ENCODE measurements around the gene BAIAP3. TPM values are rescaled to one million over a fixed set of nuclear protein-coding genes. Genes with fewer than 3 reads are reported as not detected.
"Not testable (repeated sequence)": the region's sequence is repeated elsewhere in the genome, so short reads cannot be mapped to it uniquely, and the experiment has no call there.

The BAIAP3 gene
- total RNA-seq, 2 donors from 2014 or later: 0.35 to 2.4 TPM

GRCh38 chr16:1326946-1327618 lies 6.4 kb upstream of the BAIAP3 start:
- DNase-seq (ENCODE audit: low spot score): no peak
- H3K27ac ChIP-seq: no peak overlapping the region
- H3K27me3 ChIP-seq: no peaks in the 10 kb centered on the region
- no peak for TF ChIP-seq CTCF (IDR thresholded peaks at IDR 0.05)
- H3K4me3 ChIP-seq: no peak overlapping the region
- peaks cover 22% of the 10 kb centered on the region for H3K36me3 ChIP-seq
- peaks cover 0 to 5% of the 10 kb centered on the region in 2 donors for H3K9me3 ChIP-seq
- peaks cover 0 to 17% of the 10 kb centered on the region in 2 donors for H3K4me1 ChIP-seq

- no peak for TF ChIP-seq CTCF (IDR thresholded peaks at IDR 0.05)
- peaks cover 22% of the 10 kb centered on the region for H3K36me3 ChIP-seq
- H3K4me1 ChIP-seq: peaks cover 0 to 22% of the 10 kb centered on the region in 2 donors
- no peak overlapping the region for H3K4me3 ChIP-seq
- H3K27ac ChIP-seq: no peak overlapping the region
- DNase-seq (ENCODE audit: low spot score): no peak
- H3K9me3 ChIP-seq: peaks cover 0 to 5% of the 10 kb centered on the region in 2 donors
- H3K27me3 ChIP-seq: peaks cover 0 to 3% of the 10 kb centered on the region in 2 donors
Observed at GRCh38 chr16:1327619-1327947, 5.9 kb upstream of the BAIAP3 start.

- not testable (repeated sequence) for H3K9me3 ChIP-seq; H3K27ac ChIP-seq; H3K27me3 ChIP-seq; H3K4me3 ChIP-seq; DNase-seq (ENCODE audit: low spot score)
- peaks cover 0 to 27% of the 10 kb centered on the region in 2 donors for H3K4me1 ChIP-seq
- H3K36me3 ChIP-seq: peaks cover 20% of the 10 kb centered on the region
Observed at GRCh38 chr16:1328136-1328535, 5.3 kb upstream of the BAIAP3 start.

- peaks cover 12% of the 10 kb centered on the region for H3K36me3 ChIP-seq
- H3K4me1 ChIP-seq: peaks cover 0 to 34% of the 10 kb centered on the region in 2 donors
- H3K9me3 ChIP-seq; DNase-seq (ENCODE audit: low spot score); H3K4me3 ChIP-seq; H3K27ac ChIP-seq: not testable (repeated sequence)
- peaks cover 3 to 15% of the 10 kb centered on the region in 2 donors for H3K27me3 ChIP-seq
Observed at GRCh38 chr16:1328961-1329360, 4.5 kb upstream of the BAIAP3 start.

GRCh38 chr16:1330260-1330914 lies 3.1 kb upstream of the BAIAP3 start:
- Histone ChIP-seq H3K9me3 (peaks cover 0 to 5% of the 10 kb centered on the region in 2 donors), H3K4me1 (peaks cover 0 to 40% of the 10 kb centered on the region in 2 donors), H3K36me3 (no peaks in the 10 kb centered on the region), H3K27me3 (peaks cover 9 to 24% of the 10 kb centered on the region in 2 donors), H3K27ac (no peak overlapping the region), H3K4me3 (no peak overlapping the region)
- DNase-seq (ENCODE audit: low spot score): no peak
- peak in 1 of 2 donors; percentile 19 for TF ChIP-seq CTCF (IDR thresholded peaks at IDR 0.05)

GRCh38 chr16:1330931-1331711 lies 2.3 kb upstream of the BAIAP3 start:
- H3K4me3 ChIP-seq: peak overlapping the region in 1 of 2 donors; percentile 57
- no peak for DNase-seq (ENCODE audit: low spot score)
- peaks cover 0 to 40% of the 10 kb centered on the region in 2 donors for H3K4me1 ChIP-seq
- TF ChIP-seq CTCF (IDR thresholded peaks at IDR 0.05): no peak
- H3K27ac ChIP-seq: no peak overlapping the region
- no peaks in the 10 kb centered on the region for H3K36me3 ChIP-seq
- peaks cover 9 to 24% of the 10 kb centered on the region in 2 donors for H3K27me3 ChIP-seq
- H3K9me3 ChIP-seq: peaks cover 0 to 5% of the 10 kb centered on the region in 2 donors
